IPS DF 4.7 (cell line): Measurements from ENCODE around the gene PTTG1IP2.

ENCODE experiments used
- DNase-seq: peaks from one replicate; pipeline ENCODE4 v3.0.0-alpha.2; 2013; ENCODE audit warnings: low spot score; ENCODE audit errors: extremely low read depth

Gene PTTG1IP2

DNA sequence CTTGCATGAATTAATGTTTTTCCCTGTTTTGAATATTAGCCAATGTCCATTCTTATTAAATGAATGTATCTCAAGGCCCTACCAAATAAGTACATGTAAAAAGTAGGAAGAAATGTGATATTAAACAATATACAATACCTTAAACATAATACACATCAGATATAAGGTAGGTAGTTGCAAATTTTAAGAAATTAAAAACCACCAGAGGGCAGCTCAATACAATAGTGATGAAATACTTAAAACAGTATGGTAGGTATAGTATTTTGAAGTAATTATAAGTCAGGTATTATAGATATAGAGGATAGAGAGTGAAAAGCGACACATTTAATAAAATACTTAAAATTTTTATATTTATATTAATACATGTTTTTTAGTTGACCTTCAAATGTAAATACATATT, 83.1 kb downstream of the PTTG1IP2 start:
- no peak for DNase-seq

DNA sequence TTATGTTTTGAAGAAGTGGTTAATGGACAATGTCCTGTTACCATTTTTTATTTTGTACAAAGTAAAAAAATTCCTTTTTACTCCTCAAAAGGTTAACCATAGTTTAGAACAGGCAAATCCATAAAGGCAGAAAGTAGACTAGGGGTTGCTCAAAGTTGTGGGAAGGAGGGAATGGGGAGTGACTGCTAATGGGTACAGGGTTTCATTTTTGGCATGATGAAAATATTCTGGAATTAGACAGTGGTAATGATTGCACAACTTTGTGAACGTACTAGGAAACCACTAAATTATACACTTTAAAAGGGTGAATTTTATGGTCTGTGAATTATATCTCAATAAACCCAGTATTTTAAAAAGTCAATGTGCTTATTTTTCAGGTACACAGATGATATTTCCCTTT, 91.3 kb downstream of the PTTG1IP2 start:
- DNase-seq, result no peak
